DMS114 treated with DMSO at 0.1 percent for 48 hours (cell line): ENCODE data around the gene NBPF1.
"Not testable (repeated sequence)": the region's sequence is repeated elsewhere in the genome, so short reads cannot be mapped to it uniquely, and the experiment has no call there.

Experiments used
- DNase-seq: peaks from one replicate; lab custom pipeline; 2025; ENCODE audit not compliant: unreplicated experiment; lab: John Stamatoyannopoulos, UW

Gene NBPF1

DNA sequence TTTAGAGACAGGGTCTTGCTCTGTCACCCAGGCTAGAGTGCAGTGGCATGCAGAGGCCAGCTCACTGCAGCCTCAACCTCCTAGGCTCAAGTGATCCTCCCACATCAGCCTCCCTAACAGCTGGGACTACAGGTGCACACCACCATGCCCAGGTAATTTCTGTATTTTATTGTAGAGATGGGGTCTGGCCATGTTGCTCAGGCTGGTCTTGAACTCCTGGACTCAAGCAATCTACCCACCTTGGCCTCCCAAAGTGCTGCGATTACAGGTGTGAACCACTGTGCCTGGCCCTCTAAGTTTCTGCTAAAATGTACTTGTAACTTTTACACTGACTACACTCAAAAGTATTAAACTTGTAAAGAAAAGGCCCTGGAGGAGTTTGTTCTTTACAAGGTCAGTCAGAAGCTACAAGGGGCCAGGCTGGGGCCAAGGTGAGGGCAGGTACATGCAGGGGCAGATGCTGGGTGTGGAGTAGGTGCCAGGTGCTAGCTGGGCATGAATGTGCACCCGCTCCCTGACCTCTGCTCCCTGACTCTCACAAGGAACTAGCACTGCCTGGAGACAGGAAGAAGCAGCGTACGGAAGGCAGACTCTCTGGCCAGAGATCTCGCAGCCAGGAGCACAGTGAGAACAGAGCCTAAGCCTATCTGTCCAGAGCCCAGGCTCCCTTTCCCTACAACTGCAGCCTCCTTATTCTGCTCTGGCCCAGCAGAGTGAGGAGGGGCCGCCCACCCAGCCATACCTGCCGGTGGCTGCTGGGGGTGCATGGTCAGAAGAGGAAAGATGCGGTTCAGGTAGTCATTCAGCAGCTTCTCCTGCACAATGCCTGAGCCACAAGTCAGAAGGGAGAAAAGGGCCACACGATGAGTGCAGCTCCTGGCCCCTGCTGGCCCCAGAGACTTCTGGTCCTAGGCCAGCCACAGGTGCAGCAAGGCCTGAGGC is 28.9 kb upstream of the NBPF1 start:
- DNase-seq, result not testable (repeated sequence)

- DNase-seq, result not testable (repeated sequence)
Observed at GRCh38 chr1:16641159-16641975, 28.0 kb upstream of the NBPF1 start.

GRCh38 chr1:16639091-16640031 is 26.0 kb upstream of the NBPF1 start:
- not testable (repeated sequence) for DNase-seq

DNA sequence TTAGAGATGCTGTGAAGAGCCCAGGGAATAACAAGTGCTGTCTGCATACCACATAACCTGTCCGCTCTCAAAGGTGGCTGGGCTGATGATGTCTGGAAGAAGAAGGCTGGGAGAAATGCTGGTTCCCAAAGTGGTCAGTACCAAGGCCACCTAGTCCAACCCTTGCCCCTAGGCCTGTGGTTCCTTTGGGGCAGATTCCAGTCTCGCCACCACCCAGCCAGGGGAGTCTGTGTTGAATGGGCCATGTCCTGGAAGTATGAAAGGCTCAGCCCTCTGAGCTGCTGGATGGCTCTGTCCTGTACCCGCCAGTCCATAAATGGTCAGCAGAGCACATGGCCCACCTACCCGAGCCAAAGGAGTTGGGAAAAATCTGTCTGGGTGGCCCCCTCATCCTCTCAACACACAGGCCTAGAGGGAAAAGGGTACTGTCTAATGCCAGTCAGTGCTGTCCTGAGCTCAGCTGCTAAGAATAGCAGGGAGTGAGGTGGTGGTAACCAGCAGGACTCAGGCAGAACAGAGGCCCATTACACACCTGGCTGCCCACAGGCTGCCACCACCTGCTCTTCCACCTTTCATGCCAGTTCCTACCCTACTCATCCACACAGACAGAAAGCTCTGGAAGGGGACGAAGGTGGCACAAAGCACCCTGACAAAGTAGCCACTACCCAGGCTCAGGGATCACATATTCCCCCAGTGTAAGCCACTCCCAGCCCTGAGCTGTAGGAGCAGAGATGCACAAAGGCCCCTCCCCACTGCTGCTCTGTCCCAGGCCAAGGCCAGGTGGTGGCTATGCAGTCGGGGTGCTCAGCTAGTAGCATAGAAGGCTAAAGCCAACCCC is 24.8 kb upstream of the NBPF1 start:
- not testable (repeated sequence) for DNase-seq

DNA sequence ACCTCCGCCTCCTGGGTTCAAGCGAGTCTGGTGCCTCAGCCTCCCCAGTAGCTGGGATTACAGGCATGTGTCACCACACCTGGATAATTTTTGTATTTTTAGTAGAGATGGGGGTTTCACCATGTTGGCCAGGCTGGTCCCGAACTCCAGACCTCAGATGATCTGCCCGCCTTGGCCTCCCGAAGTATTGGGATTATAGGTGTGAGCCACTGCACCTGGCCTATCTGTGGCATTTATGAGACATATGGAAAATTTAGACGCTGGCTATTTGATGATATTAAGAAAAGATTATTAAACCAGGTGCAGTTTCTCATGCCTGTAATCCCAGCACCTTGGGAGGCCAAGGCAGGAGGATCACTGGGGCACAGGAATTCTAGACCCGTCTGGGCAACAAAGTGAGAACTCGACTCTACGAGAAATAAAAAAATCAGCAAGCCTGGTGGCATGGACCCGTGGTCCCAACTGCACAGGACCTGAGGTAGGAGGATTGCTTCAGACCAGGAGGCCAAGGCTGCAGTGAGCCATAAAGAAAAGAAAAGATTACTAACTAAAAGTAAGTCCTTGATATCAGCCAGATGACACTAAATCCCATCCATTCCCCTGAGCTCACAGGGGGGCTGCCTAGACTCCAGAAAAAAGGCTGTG is 23.3 kb upstream of the NBPF1 start:
- DNase-seq, result not testable (repeated sequence)

DNA sequence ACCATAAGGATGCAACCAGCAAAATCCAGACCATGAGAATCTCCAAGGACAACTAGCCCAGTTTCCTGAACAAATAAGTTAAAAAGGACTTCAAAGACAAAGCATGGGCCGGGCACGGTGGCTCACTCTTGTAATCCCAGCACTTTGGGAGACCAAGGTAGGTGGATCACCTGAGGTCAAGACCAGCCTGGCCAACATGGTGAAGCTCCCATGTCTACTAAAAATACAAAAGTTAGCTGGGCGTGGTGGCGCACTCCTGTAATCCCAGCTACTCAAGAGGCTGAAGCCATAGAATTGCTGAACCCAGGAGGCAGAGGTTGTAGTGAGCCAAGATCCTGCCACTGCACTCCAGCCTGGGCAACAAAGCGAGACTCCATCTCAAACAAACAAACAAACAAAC is 22.6 kb upstream of the NBPF1 start:
- DNase-seq, result not testable (repeated sequence)

DNA sequence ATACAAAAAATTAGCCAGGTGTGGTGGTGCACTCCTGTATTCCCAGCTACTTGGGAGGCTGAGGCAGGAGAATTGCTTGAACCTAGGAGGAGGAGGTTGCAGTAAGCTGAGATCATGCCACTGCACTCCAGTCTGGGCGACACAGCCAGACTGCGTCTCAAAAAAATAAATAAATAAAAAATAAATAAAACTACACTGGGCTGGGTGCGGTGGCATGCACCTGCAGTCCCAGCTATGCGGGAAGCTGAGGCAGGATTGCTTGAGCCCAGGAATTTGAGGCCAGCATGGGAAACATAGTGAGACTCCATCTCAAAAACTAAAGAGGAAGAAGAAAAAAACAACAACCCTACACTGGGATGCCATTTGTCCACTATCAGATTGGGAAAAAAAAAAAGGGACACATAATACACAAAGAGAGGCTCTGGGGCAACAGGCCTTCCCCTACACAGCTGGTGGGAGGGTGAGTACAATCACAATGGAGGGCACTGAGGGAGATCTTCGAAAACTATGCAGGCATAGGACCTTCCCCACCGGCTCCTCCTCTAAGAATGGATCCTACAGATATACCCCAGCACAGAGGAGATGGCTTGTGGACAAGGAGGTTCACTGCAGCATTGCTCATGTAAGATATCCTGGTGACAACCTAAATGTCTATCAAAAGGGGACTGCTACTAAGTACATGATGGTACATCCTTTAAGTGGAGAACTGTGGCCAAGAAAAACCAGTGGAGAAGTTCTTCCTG is 20.3 kb upstream of the NBPF1 start:
- not testable (repeated sequence) for DNase-seq

- DNase-seq, result not testable (repeated sequence)
Observed at GRCh38 chr1:16632044-16632850, 18.9 kb upstream of the NBPF1 start.

DNA sequence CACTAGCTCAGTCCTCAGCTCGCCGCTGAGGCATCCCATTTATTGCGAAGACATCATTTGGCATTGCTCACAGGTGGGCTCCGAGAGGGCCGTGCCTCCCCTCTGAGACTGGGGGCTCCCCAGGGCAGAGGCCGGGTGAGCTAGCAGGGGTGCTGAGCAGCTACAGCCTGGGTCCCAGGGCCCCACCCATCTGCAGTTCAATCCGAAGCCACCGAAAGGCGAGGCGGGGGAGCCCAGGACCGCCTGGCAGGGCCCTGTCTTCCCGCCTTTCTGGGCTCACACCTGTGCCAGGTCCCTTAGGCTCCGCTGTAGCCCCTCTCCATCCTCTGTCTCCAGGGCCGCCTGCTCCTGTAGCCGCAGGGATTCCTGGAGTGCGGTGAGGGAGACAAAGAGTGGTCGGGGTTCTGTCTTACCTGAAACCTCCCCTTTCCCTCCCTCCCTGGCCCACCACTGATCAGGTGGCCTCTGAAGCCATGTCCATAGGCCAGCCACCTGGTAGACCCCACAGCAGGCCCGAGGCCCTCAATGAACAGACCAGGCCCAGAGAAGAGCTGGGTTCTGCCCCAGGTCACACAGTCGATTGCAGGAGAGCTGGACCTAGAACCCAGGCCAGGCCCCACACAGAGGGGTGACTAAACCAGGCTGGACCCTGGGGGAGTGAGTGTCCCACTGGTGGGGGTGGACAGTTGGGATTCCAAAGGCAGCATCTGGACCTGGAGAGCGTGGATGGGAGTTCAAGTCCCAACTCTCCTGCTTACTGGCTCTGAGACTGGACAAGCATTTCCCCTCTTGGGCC is 18.1 kb upstream of the NBPF1 start:
- no peak for DNase-seq

DNA sequence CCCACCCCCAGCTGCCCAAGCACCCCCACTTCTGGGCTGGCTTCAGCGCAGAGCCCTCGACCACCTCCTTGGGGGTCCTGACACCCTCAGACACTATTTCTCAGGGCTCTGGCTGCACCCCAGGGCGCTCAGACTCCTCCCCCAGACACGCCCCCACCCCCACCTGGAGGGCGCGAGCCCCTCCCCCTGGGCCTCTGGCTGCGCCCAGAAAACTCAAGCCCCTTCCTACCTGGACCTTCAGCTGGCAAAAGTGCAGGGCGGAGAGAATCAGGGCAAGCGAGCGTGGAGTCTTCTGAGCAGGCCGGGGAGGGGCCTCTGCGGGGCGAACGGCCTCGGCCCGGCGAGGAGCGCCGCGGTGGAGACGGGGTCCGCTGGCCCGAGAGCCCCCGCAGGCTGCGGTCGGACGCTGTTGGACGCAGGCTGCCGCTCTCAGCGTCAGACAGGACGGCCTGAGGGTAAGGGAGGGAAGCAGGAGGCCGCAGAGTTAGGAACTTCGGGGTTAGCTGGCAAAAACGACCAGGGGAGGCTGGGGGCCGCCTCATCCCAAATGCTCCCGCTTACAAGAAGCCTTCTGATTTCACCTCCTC is 17.4 kb upstream of the NBPF1 start:
- no peak for DNase-seq

GRCh38 chr1:16629916-16630530 is 16.7 kb upstream of the NBPF1 start:
- not testable (repeated sequence) for DNase-seq

GRCh38 chr1:16628361-16629111 is 15.2 kb upstream of the NBPF1 start:
- DNase-seq, result no peak

GRCh38 chr1:16626409-16626983 is 13.1 kb upstream of the NBPF1 start:
- DNase-seq, result not testable (repeated sequence)

DNA sequence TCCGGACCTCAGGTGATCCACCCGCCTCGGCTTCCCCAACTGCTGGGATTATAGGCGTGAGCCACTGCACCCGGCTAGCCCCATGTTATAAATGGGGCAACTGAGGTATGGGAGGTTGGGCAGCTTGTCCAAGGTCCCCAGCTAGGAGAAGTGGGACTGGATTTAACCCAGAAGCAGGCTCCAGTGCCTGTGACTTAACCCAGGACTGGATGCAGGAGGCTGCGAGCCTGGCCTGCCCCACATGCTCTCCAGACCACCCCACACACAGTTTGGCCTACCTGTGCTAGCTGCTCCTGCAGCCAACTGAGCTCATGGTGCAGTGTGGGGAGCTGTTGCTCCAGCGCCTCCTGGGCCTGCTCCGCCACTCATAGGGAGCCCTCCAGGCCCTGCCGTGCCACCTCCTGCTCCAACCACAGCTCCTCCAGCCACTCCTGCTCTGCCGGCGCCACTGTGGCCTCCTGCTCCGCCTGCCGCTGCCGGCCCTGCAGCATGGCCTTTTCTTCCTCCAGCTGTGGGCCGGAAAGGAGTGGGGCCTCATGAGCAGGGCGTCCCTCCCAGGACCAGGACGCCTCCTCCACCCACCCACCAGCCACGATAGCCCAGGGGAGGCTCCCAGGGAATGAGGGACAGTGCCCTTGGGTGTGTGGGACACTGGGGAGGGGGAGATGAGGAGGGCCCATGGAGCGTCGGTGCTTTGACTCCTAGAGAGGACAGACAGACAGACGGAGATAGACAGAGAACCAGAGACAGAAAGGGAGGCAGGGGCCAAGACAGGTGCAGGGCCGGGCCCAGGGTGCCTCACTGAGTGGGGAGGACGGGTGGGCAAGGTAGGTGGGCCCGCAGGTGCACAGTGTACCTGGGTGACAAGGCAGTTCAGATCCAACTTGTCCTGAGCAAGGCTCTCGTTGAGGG is 12.4 kb upstream of the NBPF1 start:
- no peak for DNase-seq
